VCaP (cell line): ENCODE measurements around the gene ADTRP.

Experiments used
- H3K27ac ChIP-seq: fragments of 450-650 bp; 2 replicates; pipeline ENCODE4 v1.5.1; 2017
- TF ChIP-seq, protein P1 (sequence below): fragments of 450-650 bp; conservative IDR thresholded peaks from 2 replicates; pipeline ENCODE4 v1.5.1; 2017; ENCODE audit warnings: mild to moderate bottlenecking, moderate library complexity

The ADTRP gene

DNA sequence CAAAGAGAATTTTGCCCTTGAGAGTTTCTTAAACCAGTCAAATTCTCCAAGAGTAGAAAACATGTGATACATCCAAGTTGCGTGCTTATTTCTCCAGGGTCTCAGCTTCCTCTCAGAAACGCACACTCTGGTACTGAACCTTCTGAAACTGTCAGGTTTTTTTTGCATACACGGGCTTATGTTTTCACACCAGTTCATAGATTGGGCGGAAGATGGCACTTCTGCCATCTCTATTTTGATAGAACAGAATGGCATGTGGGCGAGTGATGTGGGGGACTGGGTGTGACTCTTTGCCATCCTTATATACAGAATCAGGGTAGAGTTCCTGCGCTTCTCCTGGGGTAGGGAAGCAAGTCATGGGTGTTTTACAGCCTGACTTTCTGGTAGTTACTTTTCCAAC lies 56.4 kb downstream of the ADTRP start:
- H3K27ac ChIP-seq = no peak overlapping the region
- TF ChIP-seq, protein P1, sequence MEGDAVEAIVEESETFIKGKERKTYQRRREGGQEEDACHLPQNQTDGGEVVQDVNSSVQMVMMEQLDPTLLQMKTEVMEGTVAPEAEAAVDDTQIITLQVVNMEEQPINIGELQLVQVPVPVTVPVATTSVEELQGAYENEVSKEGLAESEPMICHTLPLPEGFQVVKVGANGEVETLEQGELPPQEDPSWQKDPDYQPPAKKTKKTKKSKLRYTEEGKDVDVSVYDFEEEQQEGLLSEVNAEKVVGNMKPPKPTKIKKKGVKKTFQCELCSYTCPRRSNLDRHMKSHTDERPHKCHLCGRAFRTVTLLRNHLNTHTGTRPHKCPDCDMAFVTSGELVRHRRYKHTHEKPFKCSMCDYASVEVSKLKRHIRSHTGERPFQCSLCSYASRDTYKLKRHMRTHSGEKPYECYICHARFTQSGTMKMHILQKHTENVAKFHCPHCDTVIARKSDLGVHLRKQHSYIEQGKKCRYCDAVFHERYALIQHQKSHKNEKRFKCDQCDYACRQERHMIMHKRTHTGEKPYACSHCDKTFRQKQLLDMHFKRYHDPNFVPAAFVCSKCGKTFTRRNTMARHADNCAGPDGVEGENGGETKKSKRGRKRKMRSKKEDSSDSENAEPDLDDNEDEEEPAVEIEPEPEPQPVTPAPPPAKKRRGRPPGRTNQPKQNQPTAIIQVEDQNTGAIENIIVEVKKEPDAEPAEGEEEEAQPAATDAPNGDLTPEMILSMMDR = no peak

DNA sequence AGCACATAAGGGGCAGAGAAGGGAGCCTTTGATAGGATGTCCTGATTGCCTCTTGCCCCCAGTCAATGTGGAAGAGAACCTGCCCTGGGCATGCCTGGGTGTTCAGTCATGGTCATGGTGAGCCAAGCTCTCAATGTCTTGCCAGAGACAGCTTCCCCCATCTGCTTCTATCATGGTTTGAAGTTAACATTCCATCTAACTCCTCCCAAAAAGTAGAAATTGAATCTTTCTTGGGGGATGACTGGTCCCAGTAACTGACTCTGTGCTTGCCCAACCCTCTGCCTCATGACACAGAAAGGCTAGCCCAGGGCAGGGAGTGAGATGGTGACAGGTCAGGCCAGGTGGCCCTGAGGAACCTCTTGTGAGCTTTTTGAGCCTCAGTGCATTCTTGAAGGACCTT lies 60.1 kb downstream of the ADTRP start:
- H3K27ac ChIP-seq = no peak overlapping the region
- TF ChIP-seq, protein P1 = no peak

DNA sequence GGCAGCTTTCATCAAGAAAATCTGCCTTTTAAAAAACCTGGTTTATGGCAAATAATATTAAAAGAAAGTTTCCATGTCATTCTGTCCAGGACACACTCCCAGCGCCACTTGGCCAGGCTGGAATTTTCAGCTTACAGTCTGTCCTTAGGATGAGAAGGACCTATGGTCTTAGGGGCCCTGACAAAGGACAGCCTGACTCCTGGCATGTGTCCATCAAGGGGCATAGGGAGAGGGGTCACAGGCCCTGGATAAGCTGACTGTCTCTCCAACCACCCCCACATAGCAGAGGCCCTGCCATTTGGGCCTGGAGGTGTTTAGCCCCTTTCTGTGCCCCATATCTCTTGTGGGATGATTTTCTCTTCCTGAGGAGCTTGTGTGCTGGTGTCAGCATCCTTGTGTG lies 60.6 kb downstream of the ADTRP start:
- TF ChIP-seq, protein P1 = no peak

DNA sequence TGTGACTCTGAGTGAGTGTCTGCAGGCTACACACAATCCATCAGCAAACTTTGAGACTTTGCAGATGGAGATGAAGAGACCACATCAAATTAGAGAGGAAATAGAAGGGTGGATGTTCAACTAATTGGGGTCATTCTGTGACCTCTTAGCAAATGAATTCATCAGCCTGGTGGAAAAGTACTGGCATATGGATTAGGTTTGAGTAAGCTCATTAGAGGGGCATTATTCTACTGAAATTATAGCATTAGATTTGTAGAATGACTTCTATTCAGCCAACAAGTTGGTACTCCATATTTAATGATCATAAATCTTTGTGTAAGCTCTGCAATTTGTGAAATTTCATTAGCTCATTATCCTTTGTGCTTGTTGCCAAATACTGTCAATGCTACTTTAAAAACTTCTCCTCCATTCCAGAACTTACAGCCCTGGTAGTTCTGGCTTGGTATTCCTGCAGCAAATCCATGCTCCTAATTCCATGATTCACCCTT lies 63.8 kb downstream of the ADTRP start:
- no peak overlapping the region for H3K27ac ChIP-seq
- TF ChIP-seq, protein P1 = no peak

More for the DNA sequence above, 60.6 kb downstream of the ADTRP start:
- H3K27ac ChIP-seq = no peak overlapping the region

DNA sequence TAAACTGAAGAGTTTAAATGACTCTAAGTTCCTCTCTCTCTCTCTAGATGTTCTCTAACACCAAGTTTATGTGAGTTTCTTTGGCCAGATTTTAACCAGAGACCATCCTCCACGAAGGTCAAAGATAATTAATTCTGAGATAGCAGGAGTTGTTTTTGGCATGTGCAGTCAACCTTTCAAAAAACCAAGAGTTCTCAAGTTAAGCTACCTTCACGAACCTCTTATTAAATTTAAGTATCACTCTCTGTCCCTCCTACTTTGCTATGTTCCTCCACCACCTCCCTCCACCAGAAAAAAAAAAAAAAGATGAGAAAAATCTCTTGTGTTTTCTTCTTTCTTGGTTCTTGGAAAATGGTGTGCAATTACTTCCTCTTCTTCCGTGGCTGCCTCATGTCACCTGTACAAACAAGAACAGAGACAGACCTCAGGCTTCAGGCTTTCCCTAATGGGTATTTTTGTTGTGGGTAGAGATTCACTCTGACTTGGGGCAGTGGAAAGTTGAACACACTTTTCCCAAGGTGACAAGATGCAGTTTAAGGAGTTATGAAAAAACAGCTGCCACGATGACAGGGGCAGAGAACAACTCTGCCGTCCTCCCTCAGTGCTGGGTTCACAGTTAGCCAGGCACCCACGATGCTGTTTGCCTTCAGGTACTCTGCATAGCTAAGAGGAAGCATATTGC lies 64.3 kb downstream of the ADTRP start:
- TF ChIP-seq, protein P1 = no peak
- H3K27ac ChIP-seq = no peak overlapping the region

DNA sequence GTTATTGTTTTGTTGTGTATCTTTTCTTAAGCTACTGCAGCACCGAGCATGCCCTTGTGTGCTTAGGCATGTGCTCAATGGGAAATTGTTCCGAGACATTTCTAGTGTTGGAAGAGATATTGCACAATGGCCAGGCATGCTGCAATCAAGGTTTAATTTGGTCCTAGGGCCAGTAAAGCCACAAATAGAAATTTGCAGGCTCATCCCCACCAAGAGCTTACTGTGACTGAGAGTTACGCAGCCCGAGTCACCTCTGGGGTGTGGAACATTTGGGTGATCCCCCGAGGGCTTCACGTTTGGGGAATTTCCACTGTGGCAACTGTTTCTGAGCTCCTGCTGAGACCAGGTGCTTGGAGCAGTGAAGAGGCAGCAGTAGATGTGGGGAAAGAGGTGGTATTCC lies 65.8 kb downstream of the ADTRP start:
- TF ChIP-seq, protein P1 = no peak
- H3K27ac ChIP-seq = no peak overlapping the region

DNA sequence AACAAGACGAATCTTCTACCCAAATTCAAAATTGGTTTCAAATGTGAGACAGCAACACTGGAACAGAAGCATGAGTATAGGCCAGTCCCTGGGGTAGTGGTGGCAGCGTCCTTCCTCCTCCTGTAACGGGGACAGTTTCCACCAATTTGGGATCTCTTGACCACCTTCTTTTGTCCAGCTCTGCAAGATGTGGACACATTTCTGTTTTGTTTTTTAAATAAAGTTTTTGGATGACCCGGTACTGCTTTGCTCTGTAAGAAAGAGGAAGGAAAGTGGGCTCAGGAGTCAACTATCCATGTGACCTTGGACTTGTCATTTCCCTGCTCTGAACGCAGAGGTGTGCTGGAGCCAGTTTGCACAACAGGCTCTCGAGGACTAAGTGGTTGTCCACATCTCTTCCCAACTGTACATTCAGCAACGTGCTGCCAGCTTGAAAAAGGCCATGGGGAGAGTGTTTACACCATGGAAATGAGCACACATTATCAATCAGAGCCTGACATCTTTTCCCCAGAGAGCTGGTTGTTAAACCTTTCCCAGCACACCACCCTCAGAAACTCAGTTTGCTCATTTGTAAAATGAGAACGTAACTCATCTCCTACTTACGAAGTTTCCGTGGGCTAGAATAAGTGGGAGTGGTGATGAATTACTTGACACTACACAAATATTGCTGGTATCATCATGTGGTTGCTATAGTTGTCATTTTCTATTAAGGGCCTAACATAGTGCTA lies 66.5 kb downstream of the ADTRP start:
- TF ChIP-seq, protein P1 = no peak
- H3K27ac ChIP-seq = no peak overlapping the region
